ENCODE measurements around the gene RNF2. TPM values are rescaled to one million over a fixed set of nuclear protein-coding genes. Genes with fewer than 3 reads are reported as not detected.

The RNF2 gene
- total RNA-seq, 2 experiments from 2014 or later: 17.8 to 24.7 TPM

DNA sequence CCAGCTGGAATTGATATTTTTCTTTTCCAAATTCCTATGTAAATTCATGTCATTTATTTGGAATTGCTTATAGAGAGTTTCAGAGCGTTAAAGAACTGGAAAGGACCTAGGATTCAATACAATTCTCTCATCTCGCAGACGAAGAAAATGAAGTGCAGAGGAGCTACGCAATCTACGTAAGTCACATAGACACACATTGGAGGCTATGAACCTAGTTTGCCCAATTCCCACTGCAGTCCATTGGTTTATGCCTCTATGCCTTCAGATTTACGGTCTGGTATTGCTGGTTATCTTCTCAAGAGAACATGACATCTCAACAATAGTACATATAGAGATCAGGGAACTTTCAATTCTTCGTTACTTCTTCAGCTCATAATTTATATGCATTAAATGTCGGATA is 971 bp upstream of the RNF2 start:
- TF ChIP-seq EZH2phosphoT487 (IDR thresholded peaks at IDR 0.05; ENCODE audit: borderline replicate concordance, low read depth, low read length): no peak
- TF ChIP-seq, protein P1, sequence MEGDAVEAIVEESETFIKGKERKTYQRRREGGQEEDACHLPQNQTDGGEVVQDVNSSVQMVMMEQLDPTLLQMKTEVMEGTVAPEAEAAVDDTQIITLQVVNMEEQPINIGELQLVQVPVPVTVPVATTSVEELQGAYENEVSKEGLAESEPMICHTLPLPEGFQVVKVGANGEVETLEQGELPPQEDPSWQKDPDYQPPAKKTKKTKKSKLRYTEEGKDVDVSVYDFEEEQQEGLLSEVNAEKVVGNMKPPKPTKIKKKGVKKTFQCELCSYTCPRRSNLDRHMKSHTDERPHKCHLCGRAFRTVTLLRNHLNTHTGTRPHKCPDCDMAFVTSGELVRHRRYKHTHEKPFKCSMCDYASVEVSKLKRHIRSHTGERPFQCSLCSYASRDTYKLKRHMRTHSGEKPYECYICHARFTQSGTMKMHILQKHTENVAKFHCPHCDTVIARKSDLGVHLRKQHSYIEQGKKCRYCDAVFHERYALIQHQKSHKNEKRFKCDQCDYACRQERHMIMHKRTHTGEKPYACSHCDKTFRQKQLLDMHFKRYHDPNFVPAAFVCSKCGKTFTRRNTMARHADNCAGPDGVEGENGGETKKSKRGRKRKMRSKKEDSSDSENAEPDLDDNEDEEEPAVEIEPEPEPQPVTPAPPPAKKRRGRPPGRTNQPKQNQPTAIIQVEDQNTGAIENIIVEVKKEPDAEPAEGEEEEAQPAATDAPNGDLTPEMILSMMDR (conservative IDR thresholded peaks at IDR 0.05; ENCODE audit: low read length): no peak
- CTCF ChIA-PET (ENCODE audit: unreplicated experiment): interaction anchor here (1.6 kb wide), 1 partner anchor 9 kb away, joined by 3 read pairs; no protein-coding TSS in a partner anchor
- intact Hi-C loops (cut with micrococcal nuclease; ENCODE audit: unreplicated experiment): loop anchor here (2.0 to 10.0 kb wide), 3 partner anchors 237 to 990 kb away; partner anchors contain the start of genes IVNS1ABP and TSEN15

DNA sequence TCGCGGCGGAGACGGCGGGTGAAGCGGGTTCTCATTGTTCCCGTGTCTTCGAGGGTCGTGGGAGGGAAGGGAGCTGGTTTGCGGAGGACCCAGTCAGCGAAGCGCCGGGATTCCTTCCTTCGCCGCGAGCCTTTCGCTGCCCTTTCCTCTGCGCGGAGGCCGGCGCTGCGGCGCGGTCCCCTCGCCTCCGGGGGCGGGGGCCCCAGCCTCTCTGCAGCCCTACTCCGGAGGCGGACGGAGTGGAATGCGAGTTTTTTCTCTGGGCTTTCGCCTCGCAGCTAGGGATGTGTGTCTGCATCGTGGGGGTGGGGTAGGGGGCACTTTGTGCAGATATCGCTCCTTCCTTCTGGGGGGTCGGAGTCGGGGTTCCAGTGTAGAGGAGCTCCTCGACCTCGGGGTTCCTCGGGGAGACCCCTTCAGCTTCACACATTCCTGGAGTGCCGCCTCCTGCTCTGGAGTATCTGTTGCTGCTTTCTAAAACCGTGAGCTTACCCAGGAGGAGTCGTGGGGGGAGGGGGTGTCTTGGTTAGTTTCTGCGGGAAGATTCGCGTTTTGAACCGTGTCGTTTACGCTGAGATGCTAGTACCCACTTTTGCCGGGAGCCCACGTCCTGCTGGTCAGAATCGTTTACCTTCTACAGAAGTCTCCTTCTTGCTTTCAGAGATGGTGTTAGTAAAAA is 595 bp downstream of the RNF2 start:
- DNase-seq (ENCODE audit: low spot score): peak; percentile 48
- ChIA-PET CTCF (ENCODE audit: unreplicated experiment) (interaction anchor here (0.6 to 1.8 kb wide), 3 partner anchors 10 to 244 kb away, joined by 5 to 8 read pairs (median 5); no protein-coding TSS in a partner anchor), POLR2A (interaction anchor here (0.6 to 2.8 kb wide), 15 partner anchors 11 to 775 kb away, joined by 3 to 12 read pairs (median 3); partner anchors contain the start of gene IVNS1ABP)
- H3K9me3 ChIP-seq (ENCODE audit: low read length): no peaks in the 10 kb centered on the region
- H3K4me2 ChIP-seq (ENCODE audit: low read length): peak overlapping the region; percentile 87
- TF ChIP-seq, protein P1 (conservative IDR thresholded peaks at IDR 0.05; ENCODE audit: low read length): no peak
- TF ChIP-seq EZH2phosphoT487 (IDR thresholded peaks at IDR 0.05; ENCODE audit: borderline replicate concordance, low read depth, low read length): no peak
- H3K4me3 ChIP-seq (ENCODE audit: low read depth, low read length, poor library complexity, severe bottlenecking): peak overlapping the region; percentile 87
- H3K27ac ChIP-seq (ENCODE audit: low read depth, low read length, poor library complexity, severe bottlenecking): no peak overlapping the region
- no TSS peak for BruUV-seq (replicated peaks)
- no peaks in the 10 kb centered on the region for H3K9me2 ChIP-seq (ENCODE audit: insufficient read depth, low read length)
- intact Hi-C loops (cut with micrococcal nuclease; ENCODE audit: unreplicated experiment): loop anchor here (1.0 to 10.0 kb wide), 5 partner anchors 111 to 991 kb away; partner anchors contain the start of genes EDEM3, IVNS1ABP, SWT1 and TSEN15
- peaks cover 49% of the 10 kb centered on the region for H3K79me2 ChIP-seq (ENCODE audit: insufficient read depth, low read depth, low read length)
- no peaks in the 10 kb centered on the region for H3K36me3 ChIP-seq (ENCODE audit: insufficient read depth, low read length)
- peaks cover 31% of the 10 kb centered on the region for H4K20me1 ChIP-seq (ENCODE audit: insufficient read depth, low read length)
- H2AFZ ChIP-seq (ENCODE audit: low read length): peak overlapping the region; percentile 74
- H3K4me1 ChIP-seq (ENCODE audit: insufficient read depth, low read length, poor library complexity, severe bottlenecking): peaks cover 11% of the 10 kb centered on the region

More for the DNA sequence above, 971 bp upstream of the RNF2 start:
- Histone ChIP-seq H4K20me1 (ENCODE audit: insufficient read depth, low read length) (peaks cover 20% of the 10 kb centered on the region), H3K9me2 (ENCODE audit: insufficient read depth, low read length) (no peaks in the 10 kb centered on the region), H3K4me2 (ENCODE audit: low read length) (no peak overlapping the region), H3K4me1 (ENCODE audit: insufficient read depth, low read length, poor library complexity, severe bottlenecking) (peaks cover 11% of the 10 kb centered on the region), H3K4me3 (ENCODE audit: low read depth, low read length, poor library complexity, severe bottlenecking) (no peak overlapping the region), H3K9me3 (ENCODE audit: low read length) (no peaks in the 10 kb centered on the region), H2AFZ (ENCODE audit: low read length) (peak overlapping the region; percentile 74; the same call in 1 of the 2 replicates), H3K36me3 (ENCODE audit: insufficient read depth, low read length) (no peaks in the 10 kb centered on the region), H3K27ac (ENCODE audit: low read depth, low read length, poor library complexity, severe bottlenecking) (no peak overlapping the region), H3K79me2 (ENCODE audit: insufficient read depth, low read depth, low read length) (peaks cover 33% of the 10 kb centered on the region)
- POLR2A ChIA-PET: interaction anchor here (0.7 to 1.5 kb wide), 7 partner anchors 17 to 1160 kb away, joined by 3 to 5 read pairs (median 4); partner anchors contain the start of genes IVNS1ABP, SWT1 and TRMT1L
- no peak for DNase-seq (ENCODE audit: low spot score)
- no TSS peak for BruUV-seq (replicated peaks)

Data from OCI-LY7 (cell line).